HG03108 (cell line): ENCODE measurements around the gene ZNF79.

Experiments used
- ATAC-seq: cut with Tn5 transposase; IDR thresholded peaks from one replicate; pipeline ENCODE4 v1.9.1; 2021; ENCODE audit warnings: moderate library complexity; ENCODE audit not compliant: unreplicated experiment

ZNF79 gene

GRCh38 chr9:127397646-127398274, 26.4 kb upstream of the ZNF79 start:
- ATAC-seq = no peak

GRCh38 chr9:127398275-127398647, 25.9 kb upstream of the ZNF79 start:
- ATAC-seq = no peak

- no peak for ATAC-seq
These were observed 25.3 kb upstream of the ZNF79 start for GRCh38 chr9:127398715-127399400.

- no peak for ATAC-seq
These were observed 24.4 kb upstream of the ZNF79 start for GRCh38 chr9:127399736-127400269.

- ATAC-seq = no peak
These were observed 21.6 kb upstream of the ZNF79 start for GRCh38 chr9:127402401-127403090.

- no peak for ATAC-seq
These were observed 20.5 kb upstream of the ZNF79 start for GRCh38 chr9:127403507-127404192.

- no peak for ATAC-seq
These were observed 19.6 kb upstream of the ZNF79 start for GRCh38 chr9:127404631-127405030.

- no peak for ATAC-seq
These were observed 18.6 kb upstream of the ZNF79 start for GRCh38 chr9:127405344-127406125.

- ATAC-seq = no peak
These were observed 17.2 kb upstream of the ZNF79 start for GRCh38 chr9:127406799-127407491.

- ATAC-seq = no peak
These were observed 16.7 kb upstream of the ZNF79 start for GRCh38 chr9:127407492-127407843.

- ATAC-seq = no peak
These were observed 13.1 kb upstream of the ZNF79 start for GRCh38 chr9:127411122-127411521.

GRCh38 chr9:127415141-127415540, 9.0 kb upstream of the ZNF79 start:
- ATAC-seq = no peak

GRCh38 chr9:127415657-127416056, 8.5 kb upstream of the ZNF79 start:
- no peak for ATAC-seq

GRCh38 chr9:127417131-127418036, 6.8 kb upstream of the ZNF79 start:
- ATAC-seq = no peak

- ATAC-seq = no peak
These were observed 6.1 kb upstream of the ZNF79 start for GRCh38 chr9:127418037-127418471.

- ATAC-seq = no peak
These were observed 4.8 kb upstream of the ZNF79 start for GRCh38 chr9:127419348-127419747.

- ATAC-seq = no peak
These were observed 3.1 kb upstream of the ZNF79 start for GRCh38 chr9:127421057-127421456.

- no peak for ATAC-seq
These were observed 1.9 kb upstream of the ZNF79 start for GRCh38 chr9:127422133-127422782.

- no peak for ATAC-seq
These were observed 1.4 kb upstream of the ZNF79 start for GRCh38 chr9:127422787-127423186.
